SH-SY5Y (cell line): ENCODE results near the gene ELK3.

Source experiments
- GATA2 ChIP-seq: IDR thresholded peaks from 2 replicates; pipeline ENCODE4 v1.6.1; 2011; ENCODE audit warnings: mild to moderate bottlenecking, low read depth, low read length
- GATA3 ChIP-seq: IDR thresholded peaks from 2 replicates; pipeline ENCODE4 v1.6.1; 2011; ENCODE audit warnings: low read depth, mild to moderate bottlenecking, low read length, moderate library complexity

GRCh38 chr12:96237035-96237434, 42.9 kb downstream of the ELK3 start:
- no peak for TF ChIP-seq GATA2
- TF ChIP-seq GATA3: no peak
